SK-N-SH treated with all-trans-retinoic acid at 6 μM for 48 hours (cell line): ENCODE results near the gene WDR37.

ENCODE experiments used
- ATAC-seq: fragments of 200-7000 bp; cut with Tn5 transposase; 3 replicates; pipeline ENCODE4 v1.9.1; 2020; ENCODE audit warnings: mild to moderate bottlenecking, moderate library complexity
- BACH2 ChIP-seq: fragments of 250-450 bp; sonication (Bioruptor Pico); IDR thresholded peaks from 2 replicates; pipeline ENCODE4 v1.9.0; 2021; ENCODE audit warnings: mild to moderate bottlenecking, borderline replicate concordance
- CSDC2 ChIP-seq: fragments of 250-450 bp; sonication (Bioruptor Pico); IDR thresholded peaks from 2 replicates; pipeline ENCODE4 v1.5.0; 2020; ENCODE audit warnings: mild to moderate bottlenecking, moderate library complexity
- ESRRG ChIP-seq: fragments of 250-450 bp; sonication (Bioruptor Pico); IDR thresholded peaks from 2 replicates; pipeline ENCODE4 v1.6.1; 2021; ENCODE audit warnings: mild to moderate bottlenecking
- GLIS3 ChIP-seq: fragments of 250-450 bp; sonication (Bioruptor Pico); IDR thresholded peaks from 2 replicates; pipeline ENCODE4 v1.5.0; 2020; ENCODE audit warnings: mild to moderate bottlenecking, moderate library complexity
- ISL1 ChIP-seq: fragments of 250-450 bp; sonication (Bioruptor Pico); IDR thresholded peaks from 2 replicates; pipeline ENCODE4 v2.1.2; 2022; ENCODE audit warnings: mild to moderate bottlenecking, moderate library complexity
- OSR1 ChIP-seq: fragments of 250-450 bp; sonication (Bioruptor Pico); IDR thresholded peaks from 2 replicates; pipeline ENCODE4 v1.8.0; 2022; ENCODE audit warnings: moderate library complexity, mild to moderate bottlenecking, inconsistent platforms
- PPARA ChIP-seq: fragments of 250-450 bp; sonication (Bioruptor Pico); IDR thresholded peaks from 2 replicates; pipeline ENCODE4 v1.5.0; 2020; ENCODE audit warnings: mild to moderate bottlenecking, borderline replicate concordance
- RARB ChIP-seq: fragments of 250-450 bp; sonication (Bioruptor Pico); IDR thresholded peaks from 2 replicates; pipeline ENCODE4 v1.8.0; 2021; ENCODE audit warnings: mild to moderate bottlenecking, moderate library complexity
- SNAI2 ChIP-seq: fragments of 250-450 bp; sonication (Bioruptor Pico); IDR thresholded peaks from 2 replicates; pipeline ENCODE4 v1.5.0; 2020; ENCODE audit warnings: mild to moderate bottlenecking, moderate library complexity
- TOX ChIP-seq: fragments of 250-450 bp; sonication (Bioruptor Pico); IDR thresholded peaks from 2 replicates; pipeline ENCODE4 v1.8.0; 2021; ENCODE audit warnings: mild to moderate bottlenecking, moderate library complexity, borderline replicate concordance
- ZC3H10 ChIP-seq: fragments of 250-450 bp; sonication (Bioruptor Pico); IDR thresholded peaks from 2 replicates; pipeline ENCODE4 v1.5.1; 2021; ENCODE audit warnings: mild to moderate bottlenecking, moderate library complexity
- ZFP3 ChIP-seq: fragments of 250-450 bp; sonication (Bioruptor Pico); IDR thresholded peaks from 2 replicates; pipeline ENCODE4 v1.5.0; 2020; ENCODE audit warnings: mild to moderate bottlenecking, moderate library complexity
- ZFP30 ChIP-seq: fragments of 450-650 bp; formaldehyde crosslinking; IDR thresholded peaks from 2 replicates; pipeline ENCODE4 v1.5.0; 2022; ENCODE audit warnings: mild to moderate bottlenecking, moderate library complexity
- ZNF565 ChIP-seq: fragments of 450-650 bp; formaldehyde crosslinking; conservative IDR thresholded peaks from 2 replicates; pipeline ENCODE4 v1.5.0; 2020; ENCODE audit warnings: low read depth, mild to moderate bottlenecking, moderate library complexity
- ZNF70 ChIP-seq: fragments of 450-650 bp; formaldehyde crosslinking; IDR thresholded peaks from 2 replicates; pipeline ENCODE4 v1.5.0; 2020; ENCODE audit warnings: mild to moderate bottlenecking, moderate library complexity
- ZNF8 ChIP-seq: fragments of 450-650 bp; formaldehyde crosslinking; IDR thresholded peaks from 2 replicates; pipeline ENCODE4 v1.5.0; 2020; ENCODE audit warnings: mild to moderate bottlenecking, moderate library complexity
- TF ChIP-seq, protein P1 (sequence below): fragments of 250-450 bp; sonication (Bioruptor Pico); IDR thresholded peaks from 2 replicates; pipeline ENCODE4 v1.5.1; 2020; ENCODE audit warnings: low read depth, mild to moderate bottlenecking, moderate library complexity
- TF ChIP-seq, protein P2 (sequence below): fragments of 250-450 bp; sonication (Bioruptor Pico); IDR thresholded peaks from 2 replicates; pipeline ENCODE4 v1.8.0; 2021; ENCODE audit warnings: low read depth, mild to moderate bottlenecking, moderate library complexity, borderline replicate concordance
- TF ChIP-seq, protein P3 (sequence below): fragments of 250-450 bp; sonication (Bioruptor Pico); IDR thresholded peaks from 2 replicates; pipeline ENCODE4 v1.5.1; 2021; ENCODE audit warnings: mild to moderate bottlenecking, moderate library complexity
- TF ChIP-seq, protein P4 (sequence below): fragments of 250-450 bp; sonication (Bioruptor Pico); IDR thresholded peaks from 2 replicates; pipeline ENCODE4 v1.8.0; 2020; ENCODE audit warnings: mild to moderate bottlenecking, moderate library complexity, borderline replicate concordance

The WDR37 gene

DNA sequence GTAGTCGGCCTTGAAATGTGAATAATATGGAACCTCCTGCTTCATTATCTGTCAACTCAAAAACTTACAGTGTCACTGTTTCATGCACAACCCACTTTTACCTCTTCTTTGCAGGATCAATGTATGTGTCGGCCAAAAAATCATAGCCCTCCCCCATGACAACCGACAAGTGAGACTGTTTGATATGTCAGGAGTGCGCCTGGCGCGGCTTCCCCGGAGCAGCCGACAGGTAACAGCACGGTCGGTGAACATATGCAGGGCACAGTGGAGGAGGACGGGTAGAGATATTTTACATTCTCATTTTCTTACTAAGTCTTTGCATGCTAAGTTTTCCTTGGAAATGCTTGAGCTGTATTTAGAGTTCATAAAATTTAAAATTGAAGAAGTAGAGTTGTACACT, 68.6 kb downstream of the WDR37 start (continued):
- TF ChIP-seq, protein P1, sequence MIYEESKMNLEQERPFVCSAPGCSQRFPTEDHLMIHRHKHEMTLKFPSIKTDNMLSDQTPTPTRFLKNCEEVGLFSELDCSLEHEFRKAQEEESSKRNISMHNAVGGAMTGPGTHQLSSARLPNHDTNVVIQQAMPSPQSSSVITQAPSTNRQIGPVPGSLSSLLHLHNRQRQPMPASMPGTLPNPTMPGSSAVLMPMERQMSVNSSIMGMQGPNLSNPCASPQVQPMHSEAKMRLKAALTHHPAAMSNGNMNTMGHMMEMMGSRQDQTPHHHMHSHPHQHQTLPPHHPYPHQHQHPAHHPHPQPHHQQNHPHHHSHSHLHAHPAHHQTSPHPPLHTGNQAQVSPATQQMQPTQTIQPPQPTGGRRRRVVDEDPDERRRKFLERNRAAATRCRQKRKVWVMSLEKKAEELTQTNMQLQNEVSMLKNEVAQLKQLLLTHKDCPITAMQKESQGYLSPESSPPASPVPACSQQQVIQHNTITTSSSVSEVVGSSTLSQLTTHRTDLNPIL = no peak
- TF ChIP-seq ISL1 = no peak

DNA sequence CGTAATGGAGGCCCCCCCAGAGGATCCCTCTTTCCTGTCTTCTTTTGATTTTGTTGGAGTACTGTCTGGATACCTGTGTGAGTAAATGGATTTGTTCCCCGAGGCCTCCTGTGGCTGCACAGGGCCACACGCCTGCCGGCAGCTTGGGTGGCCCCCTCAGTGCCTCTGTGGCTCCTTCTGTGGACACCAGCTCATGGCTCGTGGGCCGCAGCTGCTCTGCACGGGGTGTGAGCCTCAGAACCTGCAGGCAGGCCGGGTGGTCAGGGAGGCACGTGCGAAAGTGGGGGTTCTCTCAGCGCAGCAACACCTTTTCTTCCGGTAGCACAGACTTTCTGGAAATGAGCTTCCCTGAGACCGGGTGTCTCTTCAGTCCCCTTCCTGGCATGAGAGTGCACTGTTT, 70.3 kb downstream of the WDR37 start:
- no peak for TF ChIP-seq GLIS3
- no peak for TF ChIP-seq TOX
- TF ChIP-seq, protein P2, sequence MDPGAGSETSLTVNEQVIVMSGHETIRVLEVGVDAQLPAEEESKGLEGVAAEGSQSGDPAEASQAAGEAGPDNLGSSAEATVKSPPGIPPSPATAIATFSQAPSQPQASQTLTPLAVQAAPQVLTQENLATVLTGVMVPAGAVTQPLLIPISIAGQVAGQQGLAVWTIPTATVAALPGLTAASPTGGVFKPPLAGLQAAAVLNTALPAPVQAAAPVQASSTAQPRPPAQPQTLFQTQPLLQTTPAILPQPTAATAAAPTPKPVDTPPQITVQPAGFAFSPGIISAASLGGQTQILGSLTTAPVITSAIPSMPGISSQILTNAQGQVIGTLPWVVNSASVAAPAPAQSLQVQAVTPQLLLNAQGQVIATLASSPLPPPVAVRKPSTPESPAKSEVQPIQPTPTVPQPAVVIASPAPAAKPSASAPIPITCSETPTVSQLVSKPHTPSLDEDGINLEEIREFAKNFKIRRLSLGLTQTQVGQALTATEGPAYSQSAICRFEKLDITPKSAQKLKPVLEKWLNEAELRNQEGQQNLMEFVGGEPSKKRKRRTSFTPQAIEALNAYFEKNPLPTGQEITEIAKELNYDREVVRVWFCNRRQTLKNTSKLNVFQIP (CRISPR knock-in tag) = no peak
- TF ChIP-seq ZFP3 (CRISPR knock-in tag) = no peak
- TF ChIP-seq ZFP30 (CRISPR knock-in tag) = no peak
- no peak for TF ChIP-seq PPARA (CRISPR knock-in tag)
- no peak for TF ChIP-seq OSR1 (CRISPR knock-in tag)
- ATAC-seq = no peak

DNA sequence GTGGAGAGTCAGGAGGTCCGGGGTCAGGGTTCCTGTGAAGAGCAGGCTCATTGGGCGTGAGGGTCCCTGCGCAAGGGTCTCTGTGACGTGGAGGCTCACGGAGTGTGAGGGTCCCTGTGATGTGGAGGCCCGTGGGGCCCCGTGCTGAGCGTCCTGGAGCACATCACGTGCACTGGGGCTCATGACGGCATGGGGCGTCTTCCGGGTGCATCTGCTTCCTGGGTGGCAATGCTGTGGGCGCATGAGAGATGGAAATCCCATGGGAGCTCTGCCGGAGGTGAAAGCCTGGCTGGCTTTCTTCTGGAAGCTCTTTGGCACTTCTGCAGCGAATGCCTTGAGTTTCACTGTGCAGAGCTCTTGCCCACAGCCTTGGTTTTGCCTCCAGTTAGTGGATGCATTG, 71.4 kb downstream of the WDR37 start:
- no peak for TF ChIP-seq ESRRG (CRISPR knock-in tag)
- no peak for TF ChIP-seq BACH2 (CRISPR knock-in tag)
- TF ChIP-seq ZC3H10 (CRISPR knock-in tag) = no peak
- no peak for TF ChIP-seq ZFP30 (CRISPR knock-in tag)
- TF ChIP-seq CSDC2 (CRISPR knock-in tag) = no peak
- TF ChIP-seq ISL1 = no peak
- no peak for TF ChIP-seq ZFP3 (CRISPR knock-in tag)
- TF ChIP-seq ZNF8 (CRISPR knock-in tag) = no peak
- TF ChIP-seq TOX = no peak
- TF ChIP-seq SNAI2 (CRISPR knock-in tag) = no peak
- TF ChIP-seq, protein P3, sequence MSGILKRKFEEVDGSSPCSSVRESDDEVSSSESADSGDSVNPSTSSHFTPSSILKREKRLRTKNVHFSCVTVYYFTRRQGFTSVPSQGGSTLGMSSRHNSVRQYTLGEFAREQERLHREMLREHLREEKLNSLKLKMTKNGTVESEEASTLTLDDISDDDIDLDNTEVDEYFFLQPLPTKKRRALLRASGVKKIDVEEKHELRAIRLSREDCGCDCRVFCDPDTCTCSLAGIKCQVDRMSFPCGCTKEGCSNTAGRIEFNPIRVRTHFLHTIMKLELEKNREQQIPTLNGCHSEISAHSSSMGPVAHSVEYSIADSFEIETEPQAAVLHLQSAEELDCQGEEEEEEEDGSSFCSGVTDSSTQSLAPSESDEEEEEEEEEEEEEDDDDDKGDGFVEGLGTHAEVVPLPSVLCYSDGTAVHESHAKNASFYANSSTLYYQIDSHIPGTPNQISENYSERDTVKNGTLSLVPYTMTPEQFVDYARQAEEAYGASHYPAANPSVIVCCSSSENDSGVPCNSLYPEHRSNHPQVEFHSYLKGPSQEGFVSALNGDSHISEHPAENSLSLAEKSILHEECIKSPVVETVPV = no peak
- TF ChIP-seq, protein P2 (CRISPR knock-in tag) = no peak
- TF ChIP-seq, protein P4, sequence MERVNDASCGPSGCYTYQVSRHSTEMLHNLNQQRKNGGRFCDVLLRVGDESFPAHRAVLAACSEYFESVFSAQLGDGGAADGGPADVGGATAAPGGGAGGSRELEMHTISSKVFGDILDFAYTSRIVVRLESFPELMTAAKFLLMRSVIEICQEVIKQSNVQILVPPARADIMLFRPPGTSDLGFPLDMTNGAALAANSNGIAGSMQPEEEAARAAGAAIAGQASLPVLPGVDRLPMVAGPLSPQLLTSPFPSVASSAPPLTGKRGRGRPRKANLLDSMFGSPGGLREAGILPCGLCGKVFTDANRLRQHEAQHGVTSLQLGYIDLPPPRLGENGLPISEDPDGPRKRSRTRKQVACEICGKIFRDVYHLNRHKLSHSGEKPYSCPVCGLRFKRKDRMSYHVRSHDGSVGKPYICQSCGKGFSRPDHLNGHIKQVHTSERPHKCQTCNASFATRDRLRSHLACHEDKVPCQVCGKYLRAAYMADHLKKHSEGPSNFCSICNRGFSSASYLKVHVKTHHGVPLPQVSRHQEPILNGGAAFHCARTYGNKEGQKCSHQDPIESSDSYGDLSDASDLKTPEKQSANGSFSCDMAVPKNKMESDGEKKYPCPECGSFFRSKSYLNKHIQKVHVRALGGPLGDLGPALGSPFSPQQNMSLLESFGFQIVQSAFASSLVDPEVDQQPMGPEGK (CRISPR knock-in tag) = no peak
- TF ChIP-seq ZNF565 = no peak
- no peak for TF ChIP-seq RARB
- no peak for TF ChIP-seq ZNF70 (CRISPR knock-in tag)
- TF ChIP-seq, protein P1 = no peak

DNA sequence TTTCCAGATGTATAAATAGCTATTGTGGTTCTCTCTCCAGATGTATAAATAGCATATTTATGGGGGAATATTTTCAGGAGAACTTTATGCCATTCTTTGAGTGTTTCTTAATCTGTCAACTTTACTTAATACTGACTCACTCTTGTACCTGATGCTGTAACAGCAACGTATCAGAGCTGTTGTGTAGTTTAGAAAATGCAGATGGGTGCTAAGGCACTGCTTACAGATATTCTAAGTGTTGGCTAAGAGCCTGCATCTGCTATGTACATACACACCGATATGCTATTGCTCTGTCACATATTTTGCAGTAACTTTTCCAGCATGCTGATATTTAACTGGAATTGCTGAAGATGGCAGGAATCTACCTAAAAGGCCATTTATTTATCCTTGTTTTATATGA, 71.9 kb downstream of the WDR37 start:
- TF ChIP-seq, protein P3 = no peak
- no peak for TF ChIP-seq PPARA (CRISPR knock-in tag)
- no peak for TF ChIP-seq SNAI2 (CRISPR knock-in tag)
- TF ChIP-seq ZNF565 = no peak
- no peak for TF ChIP-seq ESRRG (CRISPR knock-in tag)
- no peak for TF ChIP-seq GLIS3
- TF ChIP-seq ZNF8 (CRISPR knock-in tag) = no peak
- no peak for ATAC-seq

More for the DNA sequence above, 71.4 kb downstream of the WDR37 start:
- ATAC-seq = no peak
